Heart left ventricle (tissue), 13 donors: ENCODE measurements around the gene MIP.

Source experiments
- CTCF ChIP-seq, 12 donors: fragments of 200-600 bp; sonication (generic) in 4 of 12; IDR thresholded peaks; one replicate each; pipeline versions ENCODE4 v1.5.0 to v1.8.0; 2018 to 2022; ENCODE audit warnings: antibody characterized with exemption in 12 of 12, mild to moderate bottlenecking in 5 of 12
- POLR2A ChIP-seq, 2 donors: fragments of 450-650 bp; IDR thresholded peaks; one replicate each; pipeline ENCODE4 v1.6.1; 2017; ENCODE audit warnings: antibody characterized with exemption in 2 of 2, mild to moderate bottlenecking in 2 of 2, moderate library complexity in 2 of 2
- donor health status: ischemic (EF 13 %, LVEDD 7.1; RV severe dilation, severe dysfunction).
- donor health status: DM: no; HTN: yes; CAD: no.
- donor health status: DM: no; HTN: no; CAD: no.
- donor health status: ischemic (EF 25% LVEDD 6.9; RV normal size, moderate dysfunction).
- donor health status: ischemic (EF 25% LVEDD 5.7; RV mildly dilated, moderate dysfunction).
- donor health status: ischemic (EF 35%, LVEDD 5.7; RV mildly dilated, moderate dysfunction).
- donor health status: nonischemic (EF 11% LVEDD 7.7; RV severe dilation, severe dysfunction).
- donor health status: DM: yes; HTN: yes; CAD: no.
- donor health status: PGD.
- donor health status: ischemic (EF 29% LVEDD 5.4; RV normal size, mild dysfunction).
- donor health status: nonischemic (EF 23%, LVEDD 6.1; RV moderate dilation, normal function).

- no peak for TF ChIP-seq CTCF (IDR thresholded peaks at IDR 0.05)
- TF ChIP-seq POLR2A (IDR thresholded peaks at IDR 0.05): no peak
Observed at GRCh38 chr12:56414401-56414800, 40.1 kb downstream of the MIP start.
